Measurements from ENCODE around the gene CRTAP. TPM values are rescaled to one million over a fixed set of nuclear protein-coding genes. Genes with fewer than 3 reads are reported as not detected.
A peak's percentile ranks its signal among the peaks of the same experiment; 100 is the strongest.
"Not testable (repeated sequence)": the region's sequence is repeated elsewhere in the genome, so short reads cannot be mapped to it uniquely, and the experiment has no call there.

The CRTAP gene
- polyA plus RNA-seq, 5 donors, result 217 to 265 (median 256) TPM

- DNase-seq, result no peak
Observed at GRCh38 chr3:33137691-33138090, 23.9 kb downstream of the CRTAP start.

- DNase-seq, result not testable (repeated sequence)
Observed at GRCh38 chr3:33139006-33139623, 25.3 kb downstream of the CRTAP start.

GRCh38 chr3:33139996-33140395 is 26.2 kb downstream of the CRTAP start:
- no peak for DNase-seq

GRCh38 chr3:33141006-33141405 is 27.2 kb downstream of the CRTAP start:
- DNase-seq, result no peak

- no peak for DNase-seq
Observed at GRCh38 chr3:33144433-33144832, 30.6 kb downstream of the CRTAP start.

GRCh38 chr3:33145221-33145900 is 31.5 kb downstream of the CRTAP start:
- no peak for DNase-seq

- no peak for DNase-seq
Observed at GRCh38 chr3:33145901-33146580, 32.2 kb downstream of the CRTAP start.

GRCh38 chr3:33146791-33147445 is 33.1 kb downstream of the CRTAP start:
- DNase-seq, result peak; percentile 6 to 9

- DNase-seq, result no peak
Observed at GRCh38 chr3:33149342-33149741, 35.5 kb downstream of the CRTAP start.

- DNase-seq, result no peak
Observed at GRCh38 chr3:33152363-33153360, 38.8 kb downstream of the CRTAP start.

GRCh38 chr3:33153782-33154181 is 40.0 kb downstream of the CRTAP start:
- no peak for DNase-seq

- DNase-seq, result no peak
Observed at GRCh38 chr3:33155301-33155700, 41.5 kb downstream of the CRTAP start.

- DNase-seq, result no peak
Observed at GRCh38 chr3:33159234-33159633, 45.4 kb downstream of the CRTAP start.

GRCh38 chr3:33159981-33160380 is 46.2 kb downstream of the CRTAP start:
- DNase-seq, result no peak

GRCh38 chr3:33162621-33163020 is 48.8 kb downstream of the CRTAP start:
- not testable (repeated sequence) for DNase-seq

GRCh38 chr3:33165372-33165771 is 51.6 kb downstream of the CRTAP start:
- DNase-seq, result no peak

GRCh38 chr3:33166095-33166494 is 52.3 kb downstream of the CRTAP start:
- DNase-seq, result no peak

GRCh38 chr3:33167284-33167683 is 53.5 kb downstream of the CRTAP start:
- DNase-seq, result no peak

- DNase-seq, result no peak
Observed at GRCh38 chr3:33167716-33168336, 54.0 kb downstream of the CRTAP start.

- DNase-seq, result no peak
Observed at GRCh38 chr3:33170531-33170930, 56.7 kb downstream of the CRTAP start.

- no peak for DNase-seq
Observed at GRCh38 chr3:33171580-33171979, 57.8 kb downstream of the CRTAP start.

All from right lung (tissue), 5 donors.